Erythroblast (primary cell): Measurements from ENCODE around the gene AHNAK2.

ENCODE experiments used
- GATA1 ChIP-seq: IDR thresholded peaks from 2 replicates; pipeline ENCODE4 v1.6.1; 2011; ENCODE audit warnings: low read depth, mild to moderate bottlenecking, control low read depth, low read length, moderate library complexity
- POLR2A ChIP-seq: IDR thresholded peaks from 2 replicates; pipeline ENCODE4 v1.6.1; 2011; ENCODE audit warnings: mild to moderate bottlenecking, low read length

- TF ChIP-seq POLR2A (no peak), GATA1 (no peak)
These were observed 77.3 kb downstream of the AHNAK2 start for GRCh38 chr14:104900639-104901512.
